IPS-15b (cell line): ENCODE measurements around the gene C1QTNF12.
"Not testable (repeated sequence)": the region's sequence is repeated elsewhere in the genome, so short reads cannot be mapped to it uniquely, and the experiment has no call there.

ENCODE experiments used
- H3K27me3 ChIP-seq: one replicate; pipeline ENCODE4 v1.6.1; 2013; ENCODE audit warnings: low read length; ENCODE audit not compliant: control insufficient read depth, insufficient read depth
- H3K36me3 ChIP-seq: one replicate; pipeline ENCODE4 v1.6.1; 2013; ENCODE audit warnings: low read length; ENCODE audit not compliant: control insufficient read depth, insufficient read depth
- H3K4me1 ChIP-seq: one replicate; pipeline ENCODE4 v1.6.1; 2013; ENCODE audit warnings: mild to moderate bottlenecking, low read length; ENCODE audit not compliant: control insufficient read depth, insufficient read depth
- H3K4me3 ChIP-seq: one replicate; pipeline ENCODE4 v1.5.1; 2013; ENCODE audit warnings: low read depth, low read length
- H3K9ac ChIP-seq: one replicate; pipeline ENCODE4 v1.6.1; 2013; ENCODE audit warnings: low read depth, mild to moderate bottlenecking, low read length
- H3K9me3 ChIP-seq: one replicate; pipeline ENCODE4 v1.6.1; 2013; ENCODE audit warnings: mild to moderate bottlenecking, low read length; ENCODE audit not compliant: control insufficient read depth, insufficient read depth

Gene C1QTNF12

GRCh38 chr1:1199961-1200875 lies 46.3 kb downstream of the C1QTNF12 start:
- H3K36me3 ChIP-seq: no peaks in the 10 kb centered on the region
- no peak overlapping the region for H3K4me3 ChIP-seq
- no peaks in the 10 kb centered on the region for H3K9me3 ChIP-seq
- H3K9ac ChIP-seq: no peak overlapping the region
- H3K4me1 ChIP-seq: no peaks in the 10 kb centered on the region
- H3K27me3 ChIP-seq: no peaks in the 10 kb centered on the region

- Histone ChIP-seq H3K27me3 (no peaks in the 10 kb centered on the region), H3K4me1 (no peaks in the 10 kb centered on the region), H3K4me3 (no peak overlapping the region), H3K36me3 (no peaks in the 10 kb centered on the region), H3K9me3 (no peaks in the 10 kb centered on the region), H3K9ac (no peak overlapping the region)
Observed at GRCh38 chr1:1199141-1199960, 47.2 kb downstream of the C1QTNF12 start.

GRCh38 chr1:1198423-1199140 lies 47.9 kb downstream of the C1QTNF12 start:
- H3K36me3 ChIP-seq: no peaks in the 10 kb centered on the region
- no peaks in the 10 kb centered on the region for H3K27me3 ChIP-seq
- no peaks in the 10 kb centered on the region for H3K4me1 ChIP-seq
- H3K9ac ChIP-seq: no peak overlapping the region
- no peak overlapping the region for H3K4me3 ChIP-seq
- no peaks in the 10 kb centered on the region for H3K9me3 ChIP-seq

GRCh38 chr1:1197551-1198422 lies 48.7 kb downstream of the C1QTNF12 start:
- Histone ChIP-seq H3K9me3 (no peaks in the 10 kb centered on the region), H3K9ac (no peak overlapping the region), H3K36me3 (no peaks in the 10 kb centered on the region), H3K4me1 (no peaks in the 10 kb centered on the region), H3K4me3 (no peak overlapping the region), H3K27me3 (no peaks in the 10 kb centered on the region)

- no peaks in the 10 kb centered on the region for H3K36me3 ChIP-seq
- no peaks in the 10 kb centered on the region for H3K4me1 ChIP-seq
- H3K9ac ChIP-seq: no peak overlapping the region
- H3K4me3 ChIP-seq: no peak overlapping the region
- H3K27me3 ChIP-seq: no peaks in the 10 kb centered on the region
- no peaks in the 10 kb centered on the region for H3K9me3 ChIP-seq
Observed at GRCh38 chr1:1197188-1197500, 49.4 kb downstream of the C1QTNF12 start.

GRCh38 chr1:1196431-1197187 lies 49.9 kb downstream of the C1QTNF12 start:
- H3K27me3 ChIP-seq: no peaks in the 10 kb centered on the region
- H3K36me3 ChIP-seq: no peaks in the 10 kb centered on the region
- no peaks in the 10 kb centered on the region for H3K9me3 ChIP-seq
- no peak overlapping the region for H3K4me3 ChIP-seq
- no peak overlapping the region for H3K9ac ChIP-seq
- no peaks in the 10 kb centered on the region for H3K4me1 ChIP-seq

- not testable (repeated sequence) for H3K9ac ChIP-seq, H3K27me3 ChIP-seq, H3K4me1 ChIP-seq, H3K9me3 ChIP-seq, H3K4me3 ChIP-seq, H3K36me3 ChIP-seq
Observed at GRCh38 chr1:1195726-1196125, 50.8 kb downstream of the C1QTNF12 start.

- Histone ChIP-seq H3K4me1 (no peaks in the 10 kb centered on the region), H3K27me3 (no peaks in the 10 kb centered on the region), H3K4me3 (no peak overlapping the region), H3K9ac (no peak overlapping the region), H3K9me3 (peaks cover 5% of the 10 kb centered on the region), H3K36me3 (no peaks in the 10 kb centered on the region)
Observed at GRCh38 chr1:1194723-1195122, 51.8 kb downstream of the C1QTNF12 start.
